CD14-positive monocyte (primary cell): ENCODE measurements around the gene RUVBL1. TPM values are rescaled to one million over a fixed set of nuclear protein-coding genes. Genes with fewer than 3 reads are reported as not detected.
A peak's percentile ranks its signal among the peaks of the same experiment; 100 is the strongest.

Experiments
- DNase-seq, 3 donors: peaks; one replicate each; pipeline ENCODE4 v3.0.0-alpha.2; 2011 to 2022
- H2AFZ ChIP-seq: 2 replicates; pipeline ENCODE4 v1.6.0; 2012; ENCODE audit warnings: mild to moderate bottlenecking, low read depth, low read length, inconsistent platforms; ENCODE audit not compliant: insufficient read depth, poor library complexity, severe bottlenecking
- H3K27ac ChIP-seq, 2 donors: 1 replicate in 1 of 2; 2 replicates in 1 of 2; pipeline ENCODE4 v1.5.1; 2012 to 2013; ENCODE audit warnings: low read length in 2 of 2, control low read depth in 1 of 2, inconsistent platforms in 1 of 2, low read depth in 1 of 2, mild to moderate bottlenecking in 1 of 2
- H3K27me3 ChIP-seq, 2 donors: one replicate each; pipeline versions ENCODE4 v1.6.0 to v1.6.1; 2011 to 2013; ENCODE audit warnings: low read length in 2 of 2; ENCODE audit not compliant: control insufficient read depth in 2 of 2, insufficient read depth in 2 of 2
- H3K36me3 ChIP-seq, 2 donors: replicated peaks in 1 of 2; 1 replicate in 1 of 2; 2 replicates in 1 of 2; pipeline versions ENCODE4 v1.5.1 to v1.6.1; 2012 to 2013; ENCODE audit warnings: low read length in 2 of 2, control low read depth in 1 of 2, inconsistent platforms in 1 of 2, mild to moderate bottlenecking in 1 of 2; ENCODE audit not compliant: insufficient read depth in 2 of 2, control insufficient read depth in 1 of 2
- H3K4me1 ChIP-seq, 2 donors: 1 replicate in 1 of 2; 2 replicates in 1 of 2; pipeline versions ENCODE4 v1.5.1 to v1.6.1; 2012 to 2013; ENCODE audit warnings: low read length in 2 of 2, control low read depth in 1 of 2, inconsistent platforms in 1 of 2, mild to moderate bottlenecking in 1 of 2, moderate library complexity in 1 of 2; ENCODE audit not compliant: insufficient read depth in 2 of 2, control insufficient read depth in 1 of 2
- H3K4me2 ChIP-seq: replicated peaks from 2 replicates; pipeline ENCODE3; 2012; ENCODE audit warnings: low read length, moderate library complexity, mild to moderate bottlenecking; ENCODE audit not compliant: poor library complexity, severe bottlenecking; ENCODE audit errors: extremely low read depth
- H3K4me3 ChIP-seq, 3 experiments: fragments of 200-600 bp in 1 of 3; sonication (generic) in 1 of 3; replicated peaks in 1 of 3; 1 replicate in 2 of 3; 2 replicates in 1 of 3; pipeline ENCODE4 v1.5.1; 2011 to 2013; ENCODE audit warnings: low read length in 3 of 3, mild to moderate bottlenecking in 3 of 3, control low read depth in 2 of 3, low read depth in 2 of 3, inconsistent platforms in 1 of 3, moderate library complexity in 1 of 3
- H3K79me2 ChIP-seq: 2 replicates; pipeline ENCODE4 v1.6.0; 2012; ENCODE audit warnings: mild to moderate bottlenecking, control low read depth, inconsistent platforms, low read length, moderate library complexity; ENCODE audit not compliant: insufficient read depth
- H3K9ac ChIP-seq: 2 replicates; pipeline ENCODE4 v1.6.0; 2017; ENCODE audit warnings: low read length, mild to moderate bottlenecking; ENCODE audit not compliant: insufficient read depth, poor library complexity, severe bottlenecking
- H3K9me3 ChIP-seq, 2 donors: replicated peaks in 1 of 2; 1 replicate in 1 of 2; 2 replicates in 1 of 2; pipeline versions ENCODE4 v1.5.1 to v1.6.1; 2012 to 2013; ENCODE audit warnings: low read length in 2 of 2, control low read depth in 1 of 2; ENCODE audit not compliant: control insufficient read depth in 1 of 2, insufficient read depth in 1 of 2
- H4K20me1 ChIP-seq: 2 replicates; pipeline ENCODE4 v1.6.0; 2012; ENCODE audit warnings: mild to moderate bottlenecking, low read length, control low read depth, moderate library complexity; ENCODE audit not compliant: insufficient read depth
- H3K27ac Mint-ChIP-seq, 7 donors: one replicate each; pipeline ENCODE4 v1.8.0; 2020; ENCODE audit warnings: mild to moderate bottlenecking in 7 of 7, mixed read lengths in 7 of 7, moderate library complexity in 6 of 7, inconsistent platforms in 2 of 7
- H3K27me3 Mint-ChIP-seq, 3 donors: one replicate each; pipeline ENCODE4 v1.8.0; 2021 to 2022; ENCODE audit warnings: low read depth in 3 of 3, mild to moderate bottlenecking in 3 of 3, mixed read lengths in 3 of 3, moderate library complexity in 3 of 3, inconsistent platforms in 1 of 3
- H3K36me3 Mint-ChIP-seq, 2 donors: one replicate each; pipeline ENCODE4 v1.8.0; 2020; ENCODE audit warnings: mixed read lengths in 2 of 2, inconsistent platforms in 1 of 2, mild to moderate bottlenecking in 1 of 2
- H3K4me1 Mint-ChIP-seq: one replicate; pipeline ENCODE4 v1.8.0; 2020; ENCODE audit warnings: mild to moderate bottlenecking, mixed read lengths
- H3K4me3 Mint-ChIP-seq, 2 donors: one replicate each; pipeline ENCODE4 v1.8.0; 2020; ENCODE audit warnings: mild to moderate bottlenecking in 2 of 2, mixed read lengths in 2 of 2, moderate library complexity in 1 of 2
- H3K9me3 Mint-ChIP-seq, 7 donors: one replicate each; pipeline ENCODE4 v1.8.0; 2020 to 2022; ENCODE audit warnings: mixed read lengths in 7 of 7, mild to moderate bottlenecking in 6 of 7, moderate library complexity in 6 of 7, inconsistent platforms in 2 of 7
- WGBS: methylation state at CpG from one replicate; pipeline ENCODE4 v1.1.5; 2013; ENCODE audit warnings: missing lambda C conversion rate; ENCODE audit not compliant: insufficient coverage; 5-methylcytosine and 5-hydroxymethylcytosine counted together
- intact Hi-C, 2 donors: fragments of 100-400 bp; cut with micrococcal nuclease; formaldehyde crosslinking; loops; one replicate each; pipeline versions ENCODE4 v1.15.0 to v1.15.1; 2023
- polyA plus RNA-seq, 3 donors: library from polyadenylated mRNA; depleted of rRNA in 1 of 3; unstranded in 2 of 3; stranded (reverse) in 1 of 3; fragments of 300-500 nt in 2 of 3; fragments of >200 nt in 1 of 3; fragmentation: Illumina TruSeq in 2 of 3; gene quantifications; 1 replicate in 2 of 3; 2 replicates in 1 of 3; pipeline ENCODE4 v1.2.3, GENCODE V29; 2012 to 2021
- TF ChIP-seq, protein P1 (sequence below): fragments of 200-600 bp; IDR thresholded peaks from one replicate; pipeline ENCODE4 v1.8.0; 2022; ENCODE audit warnings: antibody characterized with exemption, mild to moderate bottlenecking

RUVBL1 gene
- polyA plus RNA-seq, 3 donors: 11.0 to 16.2 (median 14.4) TPM

DNA sequence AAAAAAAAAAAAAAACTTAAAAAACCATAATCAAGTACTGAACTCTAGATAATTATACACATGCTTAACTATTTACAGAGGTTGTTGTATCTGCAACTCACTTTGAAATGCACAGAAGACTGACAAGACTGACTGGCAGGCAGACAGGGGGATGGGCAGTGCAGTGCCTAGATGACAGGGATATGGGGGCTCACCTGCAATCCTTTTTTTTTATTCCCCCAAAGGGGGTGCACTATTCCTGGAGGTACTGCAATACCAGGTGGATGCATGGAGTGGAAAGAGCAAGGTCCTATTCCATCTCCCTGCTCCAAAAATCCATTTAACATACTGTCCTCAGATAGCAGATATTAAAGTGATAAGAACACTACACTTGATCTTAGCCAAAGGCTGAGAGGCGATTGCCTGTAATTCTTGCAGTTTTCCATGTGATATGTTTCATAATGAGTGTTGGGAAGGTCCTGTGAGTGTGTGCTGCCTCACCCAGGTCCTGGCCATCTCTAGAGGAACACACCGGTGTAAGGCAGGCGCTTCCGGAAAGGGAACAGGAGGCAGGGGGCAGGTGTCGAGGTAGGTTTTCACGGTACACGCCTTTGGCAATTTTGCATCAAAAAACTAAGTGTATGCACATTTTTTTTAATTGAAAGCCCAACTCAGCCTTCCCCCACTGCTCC is 48.6 kb downstream of the RUVBL1 start:
- WGBS: no CpG with 5 or more reads among the region's 7 CpGs
- H3K36me3 ChIP-seq: peaks cover 32 to 42% of the 10 kb centered on the region in 2 donors
- H3K9ac ChIP-seq: no peak overlapping the region
- Mint-ChIP-seq H3K4me3 (peak overlapping the region; percentile 82 to 87), H3K9me3 (no peaks in the 10 kb centered on the region), H3K4me1 (peaks cover 33% of the 10 kb centered on the region), H3K27ac (peak overlapping the region in 6 of 7 donors; percentile 40 to 88 (median 70)), H3K36me3 (peaks cover 27 to 42% of the 10 kb centered on the region in 2 donors), H3K27me3 (peaks cover 0 to 2% (median 0%) of the 10 kb centered on the region in 3 donors)
- no peaks in the 10 kb centered on the region for H3K9me3 ChIP-seq
- H3K4me3 ChIP-seq: peak overlapping the region in 1 of 3 experiments; percentile 78
- no peaks in the 10 kb centered on the region for H3K27me3 ChIP-seq
- H4K20me1 ChIP-seq: peaks cover 38% of the 10 kb centered on the region
- no peak overlapping the region for H2AFZ ChIP-seq
- TF ChIP-seq, protein P1, sequence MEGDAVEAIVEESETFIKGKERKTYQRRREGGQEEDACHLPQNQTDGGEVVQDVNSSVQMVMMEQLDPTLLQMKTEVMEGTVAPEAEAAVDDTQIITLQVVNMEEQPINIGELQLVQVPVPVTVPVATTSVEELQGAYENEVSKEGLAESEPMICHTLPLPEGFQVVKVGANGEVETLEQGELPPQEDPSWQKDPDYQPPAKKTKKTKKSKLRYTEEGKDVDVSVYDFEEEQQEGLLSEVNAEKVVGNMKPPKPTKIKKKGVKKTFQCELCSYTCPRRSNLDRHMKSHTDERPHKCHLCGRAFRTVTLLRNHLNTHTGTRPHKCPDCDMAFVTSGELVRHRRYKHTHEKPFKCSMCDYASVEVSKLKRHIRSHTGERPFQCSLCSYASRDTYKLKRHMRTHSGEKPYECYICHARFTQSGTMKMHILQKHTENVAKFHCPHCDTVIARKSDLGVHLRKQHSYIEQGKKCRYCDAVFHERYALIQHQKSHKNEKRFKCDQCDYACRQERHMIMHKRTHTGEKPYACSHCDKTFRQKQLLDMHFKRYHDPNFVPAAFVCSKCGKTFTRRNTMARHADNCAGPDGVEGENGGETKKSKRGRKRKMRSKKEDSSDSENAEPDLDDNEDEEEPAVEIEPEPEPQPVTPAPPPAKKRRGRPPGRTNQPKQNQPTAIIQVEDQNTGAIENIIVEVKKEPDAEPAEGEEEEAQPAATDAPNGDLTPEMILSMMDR: no peak
- peaks cover 30 to 51% of the 10 kb centered on the region in 2 donors for H3K4me1 ChIP-seq
- H3K79me2 ChIP-seq: peaks cover 5% of the 10 kb centered on the region
- H3K4me2 ChIP-seq: peak overlapping the region; percentile 90
- DNase-seq: no peak
- no peak overlapping the region for H3K27ac ChIP-seq
- intact Hi-C loops: loop anchor here (5.0 to 10.0 kb wide), 7 partner anchors 47 to 732 kb away; partner anchors contain the start of genes RUVBL1 (in 2 of the 2) and ABTB1 (in 1 of the 2)

DNA sequence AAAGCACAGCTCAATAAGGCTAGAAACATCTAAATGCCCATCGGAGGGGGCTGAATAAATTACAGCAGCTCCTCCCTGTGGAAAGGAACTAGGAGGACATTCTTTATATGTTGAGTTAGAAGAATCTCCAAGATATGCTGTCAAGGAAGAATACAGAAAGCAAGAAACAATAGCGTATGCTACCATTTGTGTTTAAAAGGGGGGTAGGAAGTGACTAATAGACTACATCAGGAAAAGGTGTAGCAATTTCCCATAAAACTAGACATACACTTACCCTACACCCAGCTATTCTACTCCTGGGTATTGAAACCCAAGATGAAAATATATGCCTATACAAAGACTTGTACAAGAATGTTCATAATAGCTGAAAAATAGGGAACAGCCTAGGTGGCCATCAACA is 49.8 kb downstream of the RUVBL1 start:
- TF ChIP-seq, protein P1: no peak
- Histone ChIP-seq H4K20me1 (peaks cover 48% of the 10 kb centered on the region), H3K9me3 (no peaks in the 10 kb centered on the region), H2AFZ (no peak overlapping the region), H3K27me3 (no peaks in the 10 kb centered on the region), H3K27ac (peak overlapping the region in 1 of 2 donors; percentile 43), H3K4me1 (peaks cover 30 to 51% of the 10 kb centered on the region in 2 donors), H3K36me3 (peaks cover 40 to 43% of the 10 kb centered on the region in 2 donors), H3K9ac (no peak overlapping the region), H3K4me2 (no peak overlapping the region), H3K4me3 (no peak overlapping the region), H3K79me2 (peaks cover 9% of the 10 kb centered on the region)
- peaks cover 29 to 43% of the 10 kb centered on the region in 2 donors for H3K36me3 Mint-ChIP-seq
- H3K27me3 Mint-ChIP-seq: peaks cover 0 to 2% (median 0%) of the 10 kb centered on the region in 3 donors
- peak overlapping the region in 6 of 7 donors; percentile 30 to 83 (median 46) for H3K27ac Mint-ChIP-seq
- peaks cover 33% of the 10 kb centered on the region for H3K4me1 Mint-ChIP-seq
- intact Hi-C loops: loop anchor here in 1 of 2 donors (10.0 kb wide), 4 partner anchors 399 to 541 kb away; partner anchors contain the start of gene ABTB1
- H3K4me3 Mint-ChIP-seq: no peak overlapping the region
- WGBS: no CpG with 5 or more reads among the region's 2 CpGs
- no peaks in the 10 kb centered on the region for H3K9me3 Mint-ChIP-seq
- DNase-seq: peak in 1 of 3 donors; percentile 34
